ENCODE data around the gene DTX2.
A peak's percentile ranks its signal among the peaks of the same experiment; 100 is the strongest.
"Not testable (repeated sequence)": the region's sequence is repeated elsewhere in the genome, so short reads cannot be mapped to it uniquely, and the experiment has no call there.

The DTX2 gene

DNA sequence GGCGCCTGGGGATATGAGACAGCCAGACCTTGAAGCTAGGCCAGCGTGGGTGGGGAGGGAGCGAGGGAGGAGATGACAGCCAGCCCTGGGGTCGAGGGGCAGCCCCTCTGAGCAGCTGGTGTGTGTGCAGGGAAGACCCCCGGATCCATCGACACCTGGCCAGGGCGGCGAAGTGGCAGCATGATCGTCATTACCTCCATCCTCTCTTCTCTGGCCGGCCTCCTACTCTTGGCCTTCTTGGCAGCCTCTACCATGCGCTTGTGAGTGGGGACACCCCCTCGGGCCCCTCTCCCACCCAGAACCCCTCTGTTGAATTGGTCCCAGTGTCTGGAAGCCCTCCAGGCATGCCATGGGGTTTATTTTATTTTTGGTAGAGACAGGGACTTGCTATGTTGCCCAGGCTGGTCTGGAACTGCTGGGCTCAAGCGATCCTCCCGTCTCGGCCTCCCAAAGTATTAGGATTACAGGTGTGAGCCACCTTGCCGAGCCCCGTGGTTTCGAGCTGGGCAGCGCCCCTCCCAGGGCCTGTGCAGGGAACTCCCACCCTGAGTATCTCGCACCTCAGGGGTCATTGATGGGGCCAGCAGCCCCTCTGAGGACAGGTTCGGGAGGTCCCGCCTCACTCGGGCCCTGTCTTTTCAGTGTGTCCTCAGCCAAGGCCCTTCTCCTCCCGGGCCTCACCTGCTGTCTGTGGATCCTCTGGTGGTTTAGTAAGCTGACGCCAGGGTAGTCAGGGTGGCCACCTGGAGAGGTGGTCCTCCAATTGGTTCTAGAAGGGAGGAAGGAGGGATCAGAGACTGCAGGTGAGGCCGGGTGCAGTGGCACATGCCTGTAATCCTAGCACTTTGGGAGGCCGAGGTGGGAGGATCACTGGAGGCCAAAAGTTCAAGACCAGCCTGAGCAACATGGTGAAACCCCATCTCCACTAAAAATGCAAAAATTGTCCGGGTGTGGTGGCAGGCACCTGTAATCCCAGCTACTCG is 52.6 kb downstream of the DTX2 start:
- no peak for DNase-seq

DNA sequence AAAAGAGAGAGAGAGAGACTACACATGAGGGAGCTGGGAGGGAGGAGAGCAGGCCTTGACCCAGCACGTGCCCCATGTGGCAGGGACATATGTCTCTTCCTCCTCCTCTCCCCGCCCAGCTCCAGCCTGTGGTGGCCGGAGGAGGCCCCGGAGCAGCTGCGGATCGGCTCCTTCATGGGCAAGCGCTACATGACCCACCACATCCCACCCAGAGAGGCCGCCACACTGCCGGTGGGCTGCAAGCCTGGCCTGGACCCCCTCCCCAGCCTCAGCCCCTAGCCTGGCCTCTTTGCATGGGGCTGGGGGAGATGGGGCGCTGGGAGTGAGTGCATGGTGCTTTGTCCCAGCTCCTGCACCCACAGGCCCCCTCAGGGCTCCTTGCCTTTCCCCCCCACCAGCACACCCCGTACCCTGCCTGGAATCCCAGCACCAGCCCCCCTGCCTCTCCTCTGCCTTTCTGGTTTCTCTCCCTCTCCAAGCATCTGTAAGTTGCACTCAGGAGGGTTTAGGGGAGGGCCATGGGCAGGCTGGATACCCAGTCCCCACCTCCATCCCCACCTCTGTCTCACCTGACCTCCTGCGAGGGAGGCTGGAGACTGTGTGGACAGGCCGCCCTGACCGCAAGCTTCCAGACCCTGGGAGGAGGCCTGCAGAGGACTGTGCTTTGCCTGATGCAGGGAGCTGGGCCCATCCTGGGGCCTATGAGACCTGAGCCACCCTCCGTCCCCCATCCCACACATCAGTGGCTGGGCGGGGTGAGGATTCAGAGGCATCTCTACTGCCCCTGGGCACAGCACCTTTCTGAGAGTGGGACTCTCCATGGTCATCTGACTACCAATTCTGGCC is 53.6 kb downstream of the DTX2 start:
- DNase-seq: no peak

DNA sequence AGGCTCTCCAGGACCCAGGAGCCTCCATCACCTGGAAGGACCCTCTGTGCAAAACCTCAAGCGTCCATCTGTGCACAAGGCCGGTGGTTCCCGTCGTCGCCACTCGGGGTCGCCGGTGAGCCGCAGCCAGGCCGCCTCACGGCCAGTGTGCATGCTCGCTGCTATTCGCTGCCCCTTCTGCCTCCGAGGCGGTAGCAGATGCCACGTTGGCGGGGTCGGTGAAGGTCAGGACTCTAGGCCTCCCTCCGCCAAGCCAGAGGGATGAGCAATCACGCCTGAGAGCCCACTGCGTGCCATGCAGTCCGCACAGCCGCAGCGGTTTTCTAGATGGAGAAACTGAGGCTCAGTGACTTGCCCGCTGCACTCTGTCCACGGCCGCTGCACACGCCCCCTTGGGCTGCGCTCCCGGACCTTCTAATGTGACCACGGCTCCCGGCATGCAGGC is 54.5 kb downstream of the DTX2 start:
- DNase-seq: no peak

DNA sequence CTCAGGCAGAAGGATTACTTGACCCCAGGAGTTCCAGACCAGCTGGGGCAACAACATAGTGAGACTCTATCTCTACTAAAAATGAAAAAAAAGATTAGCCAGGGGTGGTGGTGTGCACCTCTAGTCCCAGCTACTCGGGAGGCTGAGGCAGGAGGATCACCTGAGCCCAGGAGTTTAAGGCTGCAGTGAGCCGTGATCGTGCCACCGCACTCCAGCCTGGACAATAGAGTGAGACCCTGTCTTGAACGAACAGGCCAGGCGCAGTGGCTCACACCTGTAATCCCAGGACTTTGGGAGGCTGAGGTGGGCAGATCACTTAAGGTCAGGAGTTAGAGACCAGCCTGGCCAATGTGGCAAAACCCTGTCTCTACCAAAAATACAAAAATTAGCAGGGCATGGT is 55.4 kb downstream of the DTX2 start:
- DNase-seq: not testable (repeated sequence)

DNA sequence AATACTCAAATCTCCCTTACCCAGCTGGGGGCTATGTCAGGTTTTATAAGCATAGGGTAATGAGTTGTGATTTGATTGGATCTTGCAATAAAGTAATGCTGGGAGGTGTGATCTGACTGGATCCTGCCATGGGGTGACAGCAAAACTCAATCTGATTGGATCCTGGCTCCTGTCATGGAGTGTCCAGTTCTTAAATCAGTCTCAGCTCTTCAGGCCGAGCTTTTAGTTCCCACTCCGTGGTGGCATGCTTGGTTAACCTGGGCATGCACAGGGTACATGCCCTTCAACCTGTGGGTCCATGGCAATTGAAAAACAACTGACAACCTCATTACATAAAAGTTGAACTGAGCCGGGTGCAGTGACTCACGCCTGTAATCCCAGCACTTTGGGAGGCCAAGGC is 64.7 kb downstream of the DTX2 start:
- not testable (repeated sequence) for DNase-seq

DNA sequence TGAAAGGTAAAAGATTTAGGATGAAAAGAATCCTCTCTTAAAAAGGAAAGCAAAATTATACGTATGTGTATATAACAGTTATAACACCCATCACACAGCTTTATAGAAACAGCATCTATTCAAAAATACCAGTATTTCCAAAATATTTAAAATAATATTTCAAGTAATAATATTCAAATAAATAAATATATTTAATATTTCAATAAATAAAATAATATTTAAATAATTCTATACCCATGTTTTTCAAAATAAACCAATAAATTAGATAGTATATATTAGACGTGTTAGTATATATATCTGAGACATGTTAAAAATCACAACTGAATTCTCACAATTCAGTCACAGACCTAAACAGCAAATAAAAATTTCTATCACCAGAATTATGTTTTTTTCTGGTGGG is 70.1 kb downstream of the DTX2 start:
- not testable (repeated sequence) for DNase-seq

DNA sequence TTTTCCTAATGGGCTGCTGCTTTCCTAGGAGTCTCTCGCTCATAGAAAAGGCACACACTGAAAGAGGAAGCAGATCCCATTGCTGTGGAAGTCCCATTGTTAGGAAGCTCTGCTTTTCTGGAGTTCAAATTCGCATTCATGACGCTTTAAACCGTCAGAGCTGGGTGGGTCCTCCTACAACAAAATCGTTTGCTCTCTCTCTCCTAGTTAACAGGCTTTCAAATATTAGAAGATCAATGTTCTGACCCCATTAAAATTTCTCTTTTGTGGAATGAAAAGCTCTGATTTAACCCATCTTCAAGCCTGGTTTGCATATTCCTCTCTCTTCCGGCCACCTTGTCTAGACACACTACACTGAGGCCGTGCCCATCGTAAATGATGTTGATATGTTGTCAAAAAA is 81.7 kb downstream of the DTX2 start, which contains the start of gene SPDYE16:
SPDYE16 (minus strand) TSS at position 101 of the 400 bp plus-strand sequence. CDS start 1,838 bp downstream, outside the sequence.
- DNase-seq: not testable (repeated sequence)

DNA sequence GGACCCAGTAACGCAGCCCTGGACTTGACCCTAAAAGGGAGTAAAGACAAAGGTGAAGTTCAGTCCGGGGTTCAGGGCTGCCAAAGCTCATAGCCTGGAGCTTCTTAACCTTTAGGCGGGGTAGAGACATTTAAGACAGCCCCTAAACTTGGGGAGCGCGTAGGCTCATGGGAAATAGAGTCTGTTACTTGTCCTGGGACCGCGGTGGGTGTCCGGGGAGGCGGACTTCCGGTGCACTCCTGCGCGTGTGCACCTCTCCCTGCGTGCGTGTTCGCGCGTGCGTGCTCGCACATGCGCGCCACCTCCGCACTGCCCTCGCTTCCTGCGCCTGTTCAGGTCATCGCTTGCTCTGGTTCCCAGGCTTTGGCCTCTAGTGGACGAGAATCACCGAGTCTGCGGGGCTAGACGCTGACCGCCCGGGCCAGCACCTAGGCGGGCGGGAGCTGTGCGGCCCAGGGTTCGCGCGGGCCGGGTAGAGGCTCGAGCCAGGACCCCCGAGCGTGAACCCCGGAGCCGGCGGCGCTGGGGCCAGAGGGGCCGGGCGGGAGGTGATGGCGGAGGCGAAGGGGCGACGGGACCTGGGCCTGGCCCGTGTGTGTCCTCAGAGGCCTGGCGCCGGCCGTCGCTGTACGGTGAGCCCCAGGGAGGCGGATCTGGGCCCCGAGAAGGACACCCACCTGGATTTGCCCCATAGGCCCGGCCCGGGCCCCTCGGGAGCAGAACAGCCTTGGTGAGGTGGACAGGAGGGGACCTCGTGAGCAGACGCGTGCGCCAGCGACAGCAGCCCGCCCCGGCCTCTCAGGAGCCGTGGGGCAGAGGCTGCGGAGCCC is 87.7 kb downstream of the DTX2 start:
- DNase-seq: peak; percentile 78

DNA sequence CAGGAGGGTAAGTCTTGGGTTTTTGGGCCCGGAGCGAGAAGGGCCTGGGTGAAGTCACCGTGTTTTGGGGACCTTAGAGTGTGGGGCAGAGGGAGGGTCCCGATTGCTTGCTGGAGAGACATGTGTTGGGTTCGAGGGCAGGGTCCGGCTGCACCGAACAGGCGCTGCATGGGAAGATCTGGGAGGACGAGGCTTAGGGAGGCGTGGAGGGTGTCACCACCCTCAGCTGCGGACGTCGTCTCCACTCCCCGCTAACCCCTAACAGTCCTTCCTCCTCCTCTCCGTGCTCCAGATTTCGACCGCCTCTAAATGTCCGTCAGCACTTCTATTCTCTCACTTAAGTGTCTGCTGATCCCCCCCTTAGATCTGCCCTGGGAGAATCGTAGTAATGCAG is 88.3 kb downstream of the DTX2 start:
- not testable (repeated sequence) for DNase-seq

DNA sequence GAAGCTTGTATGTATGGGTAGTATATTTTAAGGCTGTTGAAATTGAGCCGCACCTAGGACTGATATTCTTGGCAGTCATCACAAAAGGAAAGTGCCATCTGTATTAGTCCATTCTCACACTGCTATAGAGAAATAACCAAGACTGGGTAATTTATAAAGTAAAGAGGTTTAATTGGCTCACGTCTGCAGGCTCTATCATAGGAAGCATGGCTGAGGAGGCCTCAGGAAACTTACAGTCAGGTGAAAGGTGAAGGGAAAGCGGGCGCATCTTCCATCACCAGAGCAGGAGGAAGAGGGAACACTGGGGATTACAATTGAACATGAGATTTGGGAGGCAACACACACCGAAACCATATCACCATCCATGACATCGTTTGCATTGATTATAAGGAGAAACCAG is 90.5 kb downstream of the DTX2 start:
- not testable (repeated sequence) for DNase-seq

Data from NCI-H345 (cell line).